OCI-LY3 (cell line): ENCODE measurements around the gene TRPT1.

Source experiments
- EZH2phosphoT487 ChIP-seq: fragments of 200-600 bp; shearing (Covaris generic); IDR thresholded peaks from 2 replicates; pipeline ENCODE4 v1.6.1; 2018; ENCODE audit warnings: antibody characterized with exemption, mixed run types, low read depth
- TF ChIP-seq, protein P1 (sequence below): fragments of 200-600, 300-600 bp; sonication (generic); IDR thresholded peaks from 2 replicates; pipeline ENCODE4 v1.5.1; 2014; ENCODE audit warnings: antibody characterized with exemption, low read length, low read depth

DNA sequence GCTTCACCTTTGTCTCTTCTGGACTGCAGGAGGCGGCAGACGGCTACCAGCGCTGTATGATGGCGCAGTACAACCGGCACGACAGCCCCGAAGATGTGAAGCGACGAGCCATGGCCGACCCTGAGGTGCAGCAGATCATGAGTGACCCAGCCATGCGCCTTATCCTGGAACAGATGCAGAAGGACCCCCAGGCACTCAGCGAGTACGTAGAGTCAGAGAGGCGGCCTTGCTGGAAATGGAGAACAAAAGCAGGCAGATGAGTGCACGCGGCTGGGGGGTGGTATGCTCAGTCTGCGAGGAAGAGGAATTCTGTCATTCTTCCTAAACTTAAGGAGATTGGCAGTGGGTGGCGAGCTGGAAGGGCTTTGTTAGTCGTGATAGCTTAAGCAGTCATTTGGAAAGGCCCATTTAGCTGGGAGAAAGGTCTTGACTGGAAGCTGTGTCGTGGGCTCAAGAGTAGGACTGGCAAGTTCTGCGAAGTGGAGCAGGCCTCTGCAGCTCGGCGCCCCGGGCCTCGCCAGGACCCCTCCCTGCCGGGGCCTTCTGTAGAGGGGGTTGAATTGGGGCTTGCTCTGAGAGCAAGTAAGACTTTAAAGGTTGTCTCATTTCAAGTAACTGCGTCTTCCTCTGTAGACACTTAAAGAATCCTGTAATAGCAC is 22.4 kb downstream of the TRPT1 start:
- TF ChIP-seq, protein P1, sequence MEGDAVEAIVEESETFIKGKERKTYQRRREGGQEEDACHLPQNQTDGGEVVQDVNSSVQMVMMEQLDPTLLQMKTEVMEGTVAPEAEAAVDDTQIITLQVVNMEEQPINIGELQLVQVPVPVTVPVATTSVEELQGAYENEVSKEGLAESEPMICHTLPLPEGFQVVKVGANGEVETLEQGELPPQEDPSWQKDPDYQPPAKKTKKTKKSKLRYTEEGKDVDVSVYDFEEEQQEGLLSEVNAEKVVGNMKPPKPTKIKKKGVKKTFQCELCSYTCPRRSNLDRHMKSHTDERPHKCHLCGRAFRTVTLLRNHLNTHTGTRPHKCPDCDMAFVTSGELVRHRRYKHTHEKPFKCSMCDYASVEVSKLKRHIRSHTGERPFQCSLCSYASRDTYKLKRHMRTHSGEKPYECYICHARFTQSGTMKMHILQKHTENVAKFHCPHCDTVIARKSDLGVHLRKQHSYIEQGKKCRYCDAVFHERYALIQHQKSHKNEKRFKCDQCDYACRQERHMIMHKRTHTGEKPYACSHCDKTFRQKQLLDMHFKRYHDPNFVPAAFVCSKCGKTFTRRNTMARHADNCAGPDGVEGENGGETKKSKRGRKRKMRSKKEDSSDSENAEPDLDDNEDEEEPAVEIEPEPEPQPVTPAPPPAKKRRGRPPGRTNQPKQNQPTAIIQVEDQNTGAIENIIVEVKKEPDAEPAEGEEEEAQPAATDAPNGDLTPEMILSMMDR: no peak
- TF ChIP-seq EZH2phosphoT487: no peak
